HepG2 (cell line): ENCODE results near the gene RNF114. TPM values are rescaled to one million over a fixed set of nuclear protein-coding genes. Genes with fewer than 3 reads are reported as not detected.
A peak's percentile ranks its signal among the peaks of the same experiment; 100 is the strongest.

Experiments
- BCL6 ChIP-seq: IDR thresholded peaks from 2 replicates; pipeline ENCODE4 v1.6.1; 2016; ENCODE audit warnings: missing genetic modification reagents, missing compliant biosample characterization
- CHD2 ChIP-seq: IDR thresholded peaks from 2 replicates; pipeline ENCODE4 v1.6.1; 2011; ENCODE audit warnings: low read depth, low read length, improper control_type of control experiment
- FOXM1 ChIP-seq: sonication (generic); formaldehyde crosslinking; IDR thresholded peaks from 2 replicates; pipeline ENCODE4 v1.5.0; 2020; ENCODE audit warnings: missing genetic modification reagents
- HDAC1 ChIP-seq: sonication (generic); formaldehyde crosslinking; IDR thresholded peaks from 2 replicates; pipeline ENCODE4 v1.5.1; 2020; ENCODE audit warnings: mild to moderate bottlenecking, missing genetic modification reagents
- KLF13 ChIP-seq: sonication (generic); formaldehyde crosslinking; IDR thresholded peaks from 2 replicates; pipeline ENCODE4 v1.4.0; 2020; ENCODE audit warnings: mild to moderate bottlenecking, missing genetic modification reagents
- KLF6 ChIP-seq: IDR thresholded peaks from 2 replicates; pipeline ENCODE4 v1.8.0; 2016; ENCODE audit warnings: missing biosample characterization, missing genetic modification reagents
- MAZ ChIP-seq, 2 experiments: sonication (generic) in 1 of 2; formaldehyde crosslinking in 1 of 2; IDR thresholded peaks; 2 replicates each; pipeline versions ENCODE4 v1.5.0 to v1.6.1; 2012 to 2020; ENCODE audit warnings: low read depth in 2 of 2, mild to moderate bottlenecking in 2 of 2, borderline replicate concordance in 1 of 2, improper control_type of control experiment in 1 of 2, low read length in 1 of 2, missing genetic modification reagents in 1 of 2, moderate library complexity in 1 of 2
- NPAS2 ChIP-seq: sonication (generic); formaldehyde crosslinking; IDR thresholded peaks from 2 replicates; pipeline ENCODE4 v1.8.0; 2022; ENCODE audit warnings: mild to moderate bottlenecking, missing genetic modification reagents, borderline replicate concordance
- PHF8 ChIP-seq: sonication (generic); formaldehyde crosslinking; IDR thresholded peaks from 2 replicates; pipeline ENCODE4 v1.5.0; 2020; ENCODE audit warnings: missing genetic modification reagents
- SOX6 ChIP-seq, 2 experiments: fragments of 450-650 bp in 1 of 2; sonication (generic) in 1 of 2; formaldehyde crosslinking in 1 of 2; IDR thresholded peaks; 2 replicates each; pipeline versions ENCODE4 v1.4.0 to v1.6.1; 2017 to 2020; ENCODE audit warnings: antibody characterized with exemption in 1 of 2, mild to moderate bottlenecking in 1 of 2, missing genetic modification reagents in 1 of 2
- TSC22D2 ChIP-seq: sonication (generic); formaldehyde crosslinking; IDR thresholded peaks from 2 replicates; pipeline ENCODE4 v1.5.1; 2020; ENCODE audit warnings: missing genetic modification reagents, mild to moderate bottlenecking, borderline replicate concordance
- ZBTB42 ChIP-seq: sonication (generic); formaldehyde crosslinking; IDR thresholded peaks from 2 replicates; pipeline ENCODE4 v1.5.0; 2020; ENCODE audit warnings: mild to moderate bottlenecking, missing genetic modification reagents
- ZKSCAN1 ChIP-seq: fragments of 150-350 bp; IDR thresholded peaks from 2 replicates; pipeline ENCODE4 v1.6.1; 2014; ENCODE audit warnings: low read length
- ZNF350 ChIP-seq: sonication (generic); formaldehyde crosslinking; IDR thresholded peaks from 2 replicates; pipeline ENCODE4 v1.4.0; 2020; ENCODE audit warnings: mild to moderate bottlenecking, low read depth, missing genetic modification reagents, borderline replicate concordance
- ZNF558 ChIP-seq: sonication (generic); formaldehyde crosslinking; IDR thresholded peaks from 2 replicates; pipeline ENCODE4 v1.9.0; 2022; ENCODE audit warnings: mild to moderate bottlenecking, missing genetic modification reagents, borderline replicate concordance
- polyA plus RNA-seq, 8 experiments: library from polyadenylated mRNA; depleted of rRNA in 3 of 8; stranded (reverse) in 7 of 8; unstranded in 1 of 8; fragments of >200 nt; fragmentation: Illumina TruSeq in 4 of 8; extraction: Trizol in 4 of 8; gene quantifications; 2 replicates each; pipeline versions ENCODE4 v1.2.1 to v1.2.3, GENCODE V29; 2011 to 2016; ENCODE audit warnings: low read depth in 4 of 8, missing spikeins in 1 of 8, mixed read lengths in 1 of 8; ENCODE audit not compliant: insufficient read depth in 1 of 8
- total RNA-seq, 5 experiments: library from RNA; depleted of rRNA; stranded (reverse); fragments of >200 nt; fragmentation: Illumina TruSeq; extraction: Trizol; gene quantifications; 2 replicates each; pipeline ENCODE4 v1.2.3, GENCODE V29; 2016; ENCODE audit warnings: low read depth in 1 of 5
- TF ChIP-seq, protein P1 (sequence below): IDR thresholded peaks from 2 replicates; pipeline ENCODE4 v1.4.0; 2020; ENCODE audit warnings: mild to moderate bottlenecking, missing genetic modification reagents
- TF ChIP-seq, protein P2 (sequence below): sonication (generic); formaldehyde crosslinking; IDR thresholded peaks from 2 replicates; pipeline ENCODE4 v1.4.0; 2020; ENCODE audit warnings: missing genetic modification reagents, borderline replicate concordance
- TF ChIP-seq, protein P3 (sequence below): sonication (generic); formaldehyde crosslinking; IDR thresholded peaks from 2 replicates; pipeline ENCODE4 v1.4.0; 2020; ENCODE audit warnings: missing genetic modification reagents
- TF ChIP-seq, protein P4 (sequence below): sonication (generic); formaldehyde crosslinking; IDR thresholded peaks from 2 replicates; pipeline ENCODE4 v1.8.1; 2023; ENCODE audit warnings: mild to moderate bottlenecking, inconsistent platforms, moderate library complexity, missing genetic modification reagents, borderline replicate concordance

The RNF114 gene
- total and polyA plus RNA-seq, 2 of the 13 experiments (the other 11 are each of a cell fraction or from before 2014, with no cell fraction given): 119 to 126 TPM

DNA sequence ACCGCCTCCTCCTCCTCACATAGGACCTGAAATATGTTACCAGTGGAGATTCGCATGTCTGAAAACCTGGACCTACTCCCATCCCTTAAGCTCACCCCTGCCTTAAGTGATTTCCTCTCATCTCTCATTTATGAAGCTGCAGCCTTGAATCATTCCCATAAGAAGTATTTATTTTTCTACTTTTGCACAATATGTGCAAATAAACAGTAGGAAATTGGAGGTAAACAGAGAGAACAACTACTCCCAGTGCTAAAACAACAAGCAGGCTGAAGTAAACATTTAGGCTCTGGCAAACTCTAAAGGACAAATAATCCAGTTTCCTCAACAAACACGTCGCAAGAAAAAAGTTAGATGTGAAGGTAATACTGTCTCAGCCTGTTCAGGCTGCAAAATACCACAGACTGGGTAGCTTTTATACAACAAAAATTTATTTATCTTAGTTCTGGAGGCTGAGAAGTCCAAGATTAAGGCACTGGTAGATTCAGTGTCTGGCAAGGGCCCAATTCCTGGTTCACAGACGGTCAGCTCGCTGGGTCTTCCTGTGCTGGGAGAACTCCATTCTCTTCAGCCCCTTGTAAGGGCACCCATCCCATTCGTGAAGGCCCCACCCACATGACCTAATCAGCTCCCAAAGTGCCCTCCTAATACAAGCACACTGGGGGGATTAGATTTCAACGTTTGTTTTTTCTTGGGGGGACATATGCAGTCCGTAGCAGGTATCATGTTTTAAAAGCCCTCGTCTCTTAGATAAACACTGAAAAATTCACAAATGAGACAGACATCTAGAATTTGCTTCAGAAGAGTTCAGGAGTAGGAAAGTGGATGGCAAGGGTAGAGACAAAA is 36.4 kb upstream of the RNF114 start (continued):
- TF ChIP-seq, protein P1, sequence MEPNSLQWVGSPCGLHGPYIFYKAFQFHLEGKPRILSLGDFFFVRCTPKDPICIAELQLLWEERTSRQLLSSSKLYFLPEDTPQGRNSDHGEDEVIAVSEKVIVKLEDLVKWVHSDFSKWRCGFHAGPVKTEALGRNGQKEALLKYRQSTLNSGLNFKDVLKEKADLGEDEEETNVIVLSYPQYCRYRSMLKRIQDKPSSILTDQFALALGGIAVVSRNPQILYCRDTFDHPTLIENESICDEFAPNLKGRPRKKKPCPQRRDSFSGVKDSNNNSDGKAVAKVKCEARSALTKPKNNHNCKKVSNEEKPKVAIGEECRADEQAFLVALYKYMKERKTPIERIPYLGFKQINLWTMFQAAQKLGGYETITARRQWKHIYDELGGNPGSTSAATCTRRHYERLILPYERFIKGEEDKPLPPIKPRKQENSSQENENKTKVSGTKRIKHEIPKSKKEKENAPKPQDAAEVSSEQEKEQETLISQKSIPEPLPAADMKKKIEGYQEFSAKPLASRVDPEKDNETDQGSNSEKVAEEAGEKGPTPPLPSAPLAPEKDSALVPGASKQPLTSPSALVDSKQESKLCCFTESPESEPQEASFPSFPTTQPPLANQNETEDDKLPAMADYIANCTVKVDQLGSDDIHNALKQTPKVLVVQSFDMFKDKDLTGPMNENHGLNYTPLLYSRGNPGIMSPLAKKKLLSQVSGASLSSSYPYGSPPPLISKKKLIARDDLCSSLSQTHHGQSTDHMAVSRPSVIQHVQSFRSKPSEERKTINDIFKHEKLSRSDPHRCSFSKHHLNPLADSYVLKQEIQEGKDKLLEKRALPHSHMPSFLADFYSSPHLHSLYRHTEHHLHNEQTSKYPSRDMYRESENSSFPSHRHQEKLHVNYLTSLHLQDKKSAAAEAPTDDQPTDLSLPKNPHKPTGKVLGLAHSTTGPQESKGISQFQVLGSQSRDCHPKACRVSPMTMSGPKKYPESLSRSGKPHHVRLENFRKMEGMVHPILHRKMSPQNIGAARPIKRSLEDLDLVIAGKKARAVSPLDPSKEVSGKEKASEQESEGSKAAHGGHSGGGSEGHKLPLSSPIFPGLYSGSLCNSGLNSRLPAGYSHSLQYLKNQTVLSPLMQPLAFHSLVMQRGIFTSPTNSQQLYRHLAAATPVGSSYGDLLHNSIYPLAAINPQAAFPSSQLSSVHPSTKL (CRISPR knock-in tag): peak; percentile 67; the same call in 1 of the 2 replicates
- TF ChIP-seq MAZ (IDR thresholded peaks at IDR 0.05; ENCODE audit: borderline replicate concordance, low read depth, low read length) (no peak), MAZ (CRISPR knock-in tag; IDR thresholded peaks at IDR 0.05; ENCODE audit: low read depth) (no peak), CHD2 (0 out of 2 replicates have a peak, but pooled peaks have one; percentile 35), PHF8 (CRISPR knock-in tag) (no peak), NPAS2 (no peak), BCL6 (CRISPR knock-in tag) (no peak), TSC22D2 (CRISPR knock-in tag) (no peak), KLF6 (CRISPR knock-in tag) (no peak), FOXM1 (CRISPR knock-in tag) (no peak), ZNF558 (CRISPR knock-in tag) (no peak), ZNF350 (CRISPR knock-in tag) (no peak), ZKSCAN1 (no peak), HDAC1 (0 out of 2 replicates have a peak, but pooled peaks have one; percentile 42), ZBTB42 (CRISPR knock-in tag) (no peak), KLF13 (CRISPR knock-in tag) (no peak), SOX6 (IDR thresholded peaks at IDR 0.05) (no peak), SOX6 (CRISPR knock-in tag; IDR thresholded peaks at IDR 0.05) (peak; percentile 69; the same call in 1 of the 2 replicates)
- TF ChIP-seq, protein P2, sequence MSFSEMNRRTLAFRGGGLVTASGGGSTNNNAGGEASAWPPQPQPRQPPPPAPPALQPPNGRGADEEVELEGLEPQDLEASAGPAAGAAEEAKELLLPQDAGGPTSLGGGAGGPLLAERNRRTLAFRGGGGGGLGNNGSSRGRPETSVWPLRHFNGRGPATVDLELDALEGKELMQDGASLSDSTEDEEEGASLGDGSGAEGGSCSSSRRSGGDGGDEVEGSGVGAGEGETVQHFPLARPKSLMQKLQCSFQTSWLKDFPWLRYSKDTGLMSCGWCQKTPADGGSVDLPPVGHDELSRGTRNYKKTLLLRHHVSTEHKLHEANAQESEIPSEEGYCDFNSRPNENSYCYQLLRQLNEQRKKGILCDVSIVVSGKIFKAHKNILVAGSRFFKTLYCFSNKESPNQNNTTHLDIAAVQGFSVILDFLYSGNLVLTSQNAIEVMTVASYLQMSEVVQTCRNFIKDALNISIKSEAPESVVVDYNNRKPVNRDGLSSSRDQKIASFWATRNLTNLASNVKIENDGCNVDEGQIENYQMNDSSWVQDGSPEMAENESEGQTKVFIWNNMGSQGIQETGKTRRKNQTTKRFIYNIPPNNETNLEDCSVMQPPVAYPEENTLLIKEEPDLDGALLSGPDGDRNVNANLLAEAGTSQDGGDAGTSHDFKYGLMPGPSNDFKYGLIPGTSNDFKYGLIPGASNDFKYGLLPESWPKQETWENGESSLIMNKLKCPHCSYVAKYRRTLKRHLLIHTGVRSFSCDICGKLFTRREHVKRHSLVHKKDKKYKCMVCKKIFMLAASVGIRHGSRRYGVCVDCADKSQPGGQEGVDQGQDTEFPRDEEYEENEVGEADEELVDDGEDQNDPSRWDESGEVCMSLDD (CRISPR knock-in tag): no peak
- TF ChIP-seq, protein P3, sequence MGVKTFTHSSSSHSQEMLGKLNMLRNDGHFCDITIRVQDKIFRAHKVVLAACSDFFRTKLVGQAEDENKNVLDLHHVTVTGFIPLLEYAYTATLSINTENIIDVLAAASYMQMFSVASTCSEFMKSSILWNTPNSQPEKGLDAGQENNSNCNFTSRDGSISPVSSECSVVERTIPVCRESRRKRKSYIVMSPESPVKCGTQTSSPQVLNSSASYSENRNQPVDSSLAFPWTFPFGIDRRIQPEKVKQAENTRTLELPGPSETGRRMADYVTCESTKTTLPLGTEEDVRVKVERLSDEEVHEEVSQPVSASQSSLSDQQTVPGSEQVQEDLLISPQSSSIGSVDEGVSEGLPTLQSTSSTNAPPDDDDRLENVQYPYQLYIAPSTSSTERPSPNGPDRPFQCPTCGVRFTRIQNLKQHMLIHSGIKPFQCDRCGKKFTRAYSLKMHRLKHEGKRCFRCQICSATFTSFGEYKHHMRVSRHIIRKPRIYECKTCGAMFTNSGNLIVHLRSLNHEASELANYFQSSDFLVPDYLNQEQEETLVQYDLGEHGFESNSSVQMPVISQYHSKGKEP (CRISPR knock-in tag): no peak
- TF ChIP-seq, protein P4, sequence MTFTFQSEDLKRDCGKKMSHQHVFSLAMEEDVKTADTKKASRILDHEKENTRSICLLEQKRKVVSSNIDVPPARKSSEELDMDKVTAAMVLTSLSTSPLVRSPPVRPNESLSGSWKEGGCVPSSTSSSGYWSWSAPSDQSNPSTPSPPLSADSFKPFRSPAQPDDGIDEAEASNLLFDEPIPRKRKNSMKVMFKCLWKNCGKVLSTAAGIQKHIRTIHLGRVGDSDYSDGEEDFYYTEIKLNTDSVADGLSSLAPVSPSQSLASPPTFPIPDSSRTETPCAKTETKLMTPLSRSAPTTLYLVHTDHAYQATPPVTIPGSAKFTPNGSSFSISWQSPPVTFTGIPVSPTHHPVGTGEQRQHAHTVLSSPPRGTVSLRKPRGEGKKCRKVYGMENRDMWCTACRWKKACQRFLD (CRISPR knock-in tag): no peak
